HG02763 (cell line): ENCODE results near the gene KDM3A.
"Not testable (repeated sequence)": the region's sequence is repeated elsewhere in the genome, so short reads cannot be mapped to it uniquely, and the experiment has no call there.

Source experiments
- ATAC-seq: cut with Tn5 transposase; IDR thresholded peaks from one replicate; pipeline ENCODE4 v1.9.1; 2021; ENCODE audit warnings: mild to moderate bottlenecking, moderate library complexity; ENCODE audit not compliant: unreplicated experiment

KDM3A gene

DNA sequence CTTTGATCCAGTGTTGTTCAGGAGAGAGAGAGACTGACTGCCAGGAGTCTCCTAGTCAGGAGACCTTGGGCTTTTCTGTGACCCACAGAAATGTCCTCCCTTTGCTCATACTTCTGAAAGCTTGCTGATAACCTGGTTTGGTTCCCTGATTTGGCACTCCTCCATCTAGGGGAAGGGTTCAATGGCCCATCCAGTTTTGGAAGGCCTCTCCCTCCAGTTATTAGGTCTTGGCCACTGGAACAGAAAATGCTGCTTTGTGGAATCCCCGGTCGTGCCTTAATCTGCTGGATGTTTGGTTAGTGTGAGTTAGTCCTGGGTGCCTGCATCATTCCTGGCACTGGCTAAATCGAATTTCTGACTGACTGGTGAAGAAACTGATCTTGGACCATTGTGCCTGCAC, 35.7 kb downstream of the KDM3A start:
- no peak for ATAC-seq

DNA sequence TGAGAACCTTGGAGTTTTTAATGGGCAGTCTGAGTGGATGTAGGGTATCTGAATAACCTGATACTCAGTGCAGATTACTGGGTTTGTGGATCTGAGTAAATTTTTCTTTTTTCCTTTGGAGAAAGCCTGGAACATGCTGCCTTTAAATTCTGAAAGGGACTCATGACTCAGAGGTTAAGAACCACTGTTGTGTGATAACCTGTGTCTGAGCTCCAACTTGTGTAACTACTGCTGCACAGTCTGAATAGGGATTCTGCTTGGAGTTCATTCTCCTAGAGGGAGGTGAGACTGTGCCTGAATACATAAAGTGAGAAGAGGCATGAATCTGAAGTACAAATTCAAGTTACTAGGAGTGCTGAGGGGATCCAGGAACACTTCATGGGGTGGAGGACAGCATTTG, 36.2 kb downstream of the KDM3A start:
- ATAC-seq: no peak

DNA sequence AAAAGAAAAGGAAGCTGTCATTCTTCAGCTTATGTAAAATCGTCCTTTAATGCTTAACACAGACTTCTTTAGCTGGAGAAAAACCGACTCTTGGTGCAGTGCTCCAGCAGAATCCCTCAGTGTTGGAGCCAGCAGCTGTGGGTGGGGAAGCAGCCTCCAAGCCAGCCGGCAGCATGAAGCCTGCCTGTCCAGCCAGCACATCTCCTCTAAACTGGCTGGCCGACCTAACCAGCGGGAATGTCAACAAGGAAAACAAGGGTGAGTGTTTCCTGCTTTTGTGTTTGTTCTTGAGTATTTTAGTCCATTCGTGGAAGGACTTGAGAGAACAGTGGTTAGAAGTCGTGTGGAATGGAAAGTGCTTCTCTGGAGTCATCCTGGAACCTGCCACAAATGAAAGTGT, 38.9 kb downstream of the KDM3A start:
- ATAC-seq: no peak

DNA sequence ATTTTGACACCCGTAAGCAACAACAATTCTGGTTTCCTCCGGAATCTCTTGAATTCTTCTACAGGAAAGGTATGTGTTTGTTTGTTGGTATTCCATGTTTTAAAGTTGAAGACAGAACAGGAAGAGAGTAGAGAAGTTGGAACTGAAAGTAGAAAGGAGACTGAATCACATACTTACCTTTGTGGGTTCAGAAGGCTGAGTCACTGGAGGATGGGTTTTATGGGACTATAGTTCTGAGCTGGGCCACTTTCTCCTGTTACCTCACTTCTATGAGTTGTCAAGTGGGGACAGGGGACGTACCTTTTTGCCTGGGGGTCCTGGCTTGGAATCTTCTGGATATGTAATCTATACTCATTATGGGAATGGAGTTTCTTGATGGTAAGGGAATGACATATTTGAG, 40.9 kb downstream of the KDM3A start:
- no peak for ATAC-seq

DNA sequence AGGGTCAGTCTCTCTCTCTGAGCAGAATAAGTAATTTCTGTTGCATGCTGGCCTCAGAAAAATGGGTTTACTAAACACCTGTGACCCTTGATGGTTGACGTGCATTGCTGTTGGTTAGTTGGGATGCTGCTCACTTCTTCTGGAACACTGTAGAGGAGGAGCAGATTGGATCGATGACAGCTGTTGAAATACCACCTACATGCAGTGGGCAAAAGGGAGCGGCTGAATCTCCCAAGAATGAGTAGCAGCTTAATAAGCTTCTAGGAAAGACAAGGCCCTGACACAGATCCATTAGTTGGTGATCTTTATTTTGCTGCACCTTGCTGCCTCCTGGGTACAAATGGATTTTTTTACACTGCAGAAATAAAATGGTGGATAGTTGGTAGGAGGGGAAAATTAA, 43.2 kb downstream of the KDM3A start:
- no peak for ATAC-seq

DNA sequence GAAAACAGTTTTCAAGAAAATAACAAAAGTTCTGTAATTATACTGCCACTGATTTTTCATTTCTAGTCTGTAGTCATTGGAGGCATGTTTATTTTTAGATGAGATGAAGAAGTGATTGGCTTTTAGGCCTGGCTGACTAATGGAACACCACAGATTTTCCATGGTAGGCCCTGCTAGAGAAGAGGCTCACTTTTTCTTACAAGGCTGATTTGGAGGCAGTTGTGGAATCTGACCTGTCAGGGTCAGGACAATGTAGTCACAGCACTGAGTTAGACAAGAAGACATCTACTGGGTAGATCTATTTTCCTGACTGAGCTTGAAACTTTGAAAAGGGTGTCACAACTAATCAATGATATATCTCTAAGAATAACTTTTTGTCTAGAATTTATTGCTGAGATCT, 43.9 kb downstream of the KDM3A start:
- ATAC-seq: no peak

DNA sequence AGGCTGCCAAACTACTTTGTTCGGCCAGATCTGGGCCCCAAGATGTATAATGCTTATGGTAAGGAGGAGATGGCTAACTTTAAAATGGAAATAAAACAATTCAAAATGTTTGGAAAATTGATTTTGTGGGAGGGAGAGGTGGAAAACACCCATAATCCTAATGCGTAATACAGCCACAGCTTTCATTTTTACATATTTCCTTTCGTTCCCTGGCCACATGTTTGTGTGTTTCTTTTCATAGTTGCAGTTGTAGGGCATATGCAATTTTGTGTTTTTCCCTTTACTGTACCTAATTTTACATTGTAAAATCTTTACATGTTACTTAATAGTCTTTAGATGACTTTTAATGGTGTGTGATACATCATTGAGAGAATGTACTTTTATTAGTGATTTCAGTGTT, 44.6 kb downstream of the KDM3A start:
- no peak for ATAC-seq

DNA sequence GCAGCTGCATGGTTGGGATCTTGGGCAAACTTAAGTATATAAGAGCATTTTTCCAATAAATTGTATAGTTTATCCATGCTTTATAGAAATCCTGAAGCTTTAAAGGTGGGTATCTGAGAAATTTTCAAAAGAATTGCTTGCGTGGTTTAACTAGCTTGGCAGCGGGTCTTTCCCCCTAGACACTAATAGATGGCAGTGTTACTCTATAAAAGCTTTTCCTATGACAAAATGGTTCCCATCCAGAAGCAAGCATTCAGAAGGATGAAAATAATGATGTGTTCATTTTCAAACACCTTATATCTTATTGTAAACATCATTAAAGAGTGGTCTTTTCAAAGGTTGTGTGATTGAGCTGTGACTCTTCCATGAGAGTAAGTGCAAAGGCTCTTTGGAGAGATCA, 45.9 kb downstream of the KDM3A start:
- no peak for ATAC-seq

DNA sequence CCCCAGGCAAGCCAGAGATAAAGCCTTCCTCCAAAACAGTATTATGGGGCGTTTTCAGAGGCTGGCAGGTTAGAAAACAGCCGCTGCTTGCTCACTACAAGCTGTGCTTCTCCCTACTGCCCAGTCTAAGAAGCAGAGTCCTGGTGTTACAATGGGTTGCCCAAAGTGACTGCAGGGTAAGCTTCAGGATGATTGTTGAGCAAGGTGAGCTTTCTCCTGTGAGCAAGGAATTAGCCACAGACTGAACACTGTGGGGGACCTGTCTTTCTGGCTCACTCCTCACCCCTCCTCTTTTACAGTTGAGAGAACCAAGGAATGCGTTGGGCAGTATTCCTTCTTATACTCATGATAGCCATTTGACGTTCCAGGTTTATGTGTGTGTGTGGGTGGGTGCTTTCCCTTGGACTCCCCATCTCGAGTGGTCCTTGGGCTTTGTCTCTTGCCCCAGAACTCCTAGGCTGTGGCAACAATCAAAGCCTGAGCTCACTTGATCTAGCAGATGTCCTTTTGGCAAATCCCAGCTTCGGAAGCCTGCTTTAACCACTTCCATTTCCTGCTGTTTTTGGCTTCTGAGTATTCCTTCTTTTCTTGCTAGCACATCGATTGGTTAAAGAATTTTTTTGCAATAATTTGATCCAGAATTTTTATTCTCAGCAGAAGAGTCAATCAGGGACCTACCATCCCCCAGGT, 47.5 kb downstream of the KDM3A start:
- ATAC-seq: no peak

DNA sequence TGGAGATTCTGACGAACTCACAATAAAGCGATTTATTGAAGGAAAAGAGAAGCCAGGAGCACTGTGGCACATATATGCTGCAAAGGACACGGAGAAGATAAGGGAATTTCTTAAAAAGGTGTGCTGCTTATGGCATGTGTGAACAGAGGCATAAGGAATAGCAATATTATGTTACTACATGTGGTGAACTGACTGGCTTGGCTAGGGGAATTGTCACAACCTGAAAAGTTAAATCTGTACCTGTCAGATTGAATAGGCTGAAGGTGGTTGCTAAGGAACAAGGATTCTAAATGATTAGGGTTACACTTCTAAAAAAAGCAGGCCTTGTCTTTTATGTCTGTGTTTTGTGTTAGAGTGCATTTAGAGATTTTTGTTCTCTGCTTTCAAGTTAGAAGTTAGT, 48.4 kb downstream of the KDM3A start:
- ATAC-seq: no peak

DNA sequence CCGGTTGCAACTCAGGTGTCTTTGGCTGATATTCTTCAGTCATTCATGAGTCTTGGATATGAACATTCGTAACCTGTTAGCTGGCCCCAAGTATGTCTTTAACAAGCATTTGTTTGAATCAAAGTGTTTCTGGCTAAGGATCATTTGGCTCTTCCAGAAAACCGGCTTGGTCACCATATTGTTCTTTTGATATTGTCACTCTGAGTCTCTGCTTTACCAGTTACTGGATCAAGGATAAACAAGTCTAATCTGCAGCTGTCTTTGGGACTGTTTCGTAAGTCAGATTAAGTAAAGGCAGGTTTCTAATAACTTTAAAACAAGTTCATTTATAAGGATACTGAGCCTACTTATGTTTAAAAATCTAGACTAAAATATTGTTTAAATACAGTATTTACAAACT, 49.1 kb downstream of the KDM3A start:
- no peak for ATAC-seq

DNA sequence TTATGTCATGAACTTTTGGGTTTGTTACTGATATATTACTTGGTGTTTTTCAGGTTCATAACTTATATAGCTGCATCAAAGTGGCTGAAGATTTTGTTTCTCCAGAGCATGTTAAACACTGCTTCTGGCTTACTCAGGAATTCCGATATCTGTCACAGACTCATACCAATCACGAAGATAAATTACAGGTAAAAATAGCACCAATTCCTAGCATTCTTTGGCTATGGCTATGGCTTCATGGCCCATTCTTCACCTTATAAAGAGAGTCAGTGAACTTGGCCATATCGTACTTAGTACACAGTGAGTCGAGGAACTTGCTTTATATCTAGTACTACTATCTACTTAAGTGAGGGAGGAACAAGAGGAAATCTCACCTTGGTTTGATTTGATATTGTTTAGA, 49.9 kb downstream of the KDM3A start:
- no peak for ATAC-seq

DNA sequence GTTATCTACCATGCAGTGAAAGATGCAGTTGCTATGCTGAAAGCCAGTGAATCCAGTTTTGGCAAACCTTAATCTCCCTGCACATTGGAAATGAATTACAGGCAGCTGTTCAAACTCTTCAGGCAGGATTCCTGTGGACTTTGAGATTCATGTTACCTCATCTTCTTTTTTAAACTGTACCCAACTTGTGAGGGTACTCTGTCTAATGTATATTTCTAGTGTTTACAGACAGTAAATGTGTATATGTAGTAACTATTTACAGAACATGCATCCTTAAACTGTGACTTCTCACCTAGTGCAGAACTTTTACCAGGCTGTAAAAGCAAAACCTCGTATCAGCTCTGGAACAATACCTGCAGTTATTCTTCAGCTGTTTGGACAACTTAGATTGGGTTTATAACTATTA, 50.9 kb downstream of the KDM3A start:
- ATAC-seq: no peak

DNA sequence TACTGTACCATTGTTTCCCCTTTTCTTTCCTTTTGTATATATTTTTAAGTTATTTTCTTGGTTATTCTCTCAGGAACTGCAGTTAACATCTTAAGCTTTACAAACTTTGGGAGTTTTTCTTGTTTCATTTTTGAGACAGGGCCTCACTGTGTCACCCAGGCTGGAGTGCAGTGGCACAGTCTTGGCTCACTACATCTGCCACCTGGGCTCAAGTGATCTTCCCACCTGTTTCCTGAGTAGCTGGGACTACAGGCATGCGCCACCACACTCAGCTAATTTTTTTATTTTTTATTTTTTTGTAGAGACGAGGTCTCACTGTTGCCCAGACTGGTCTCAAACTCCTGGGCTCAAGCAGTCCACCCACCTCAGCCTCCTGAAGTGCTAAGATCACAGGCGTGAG, 55.2 kb downstream of the KDM3A start:
- ATAC-seq: not testable (repeated sequence)

DNA sequence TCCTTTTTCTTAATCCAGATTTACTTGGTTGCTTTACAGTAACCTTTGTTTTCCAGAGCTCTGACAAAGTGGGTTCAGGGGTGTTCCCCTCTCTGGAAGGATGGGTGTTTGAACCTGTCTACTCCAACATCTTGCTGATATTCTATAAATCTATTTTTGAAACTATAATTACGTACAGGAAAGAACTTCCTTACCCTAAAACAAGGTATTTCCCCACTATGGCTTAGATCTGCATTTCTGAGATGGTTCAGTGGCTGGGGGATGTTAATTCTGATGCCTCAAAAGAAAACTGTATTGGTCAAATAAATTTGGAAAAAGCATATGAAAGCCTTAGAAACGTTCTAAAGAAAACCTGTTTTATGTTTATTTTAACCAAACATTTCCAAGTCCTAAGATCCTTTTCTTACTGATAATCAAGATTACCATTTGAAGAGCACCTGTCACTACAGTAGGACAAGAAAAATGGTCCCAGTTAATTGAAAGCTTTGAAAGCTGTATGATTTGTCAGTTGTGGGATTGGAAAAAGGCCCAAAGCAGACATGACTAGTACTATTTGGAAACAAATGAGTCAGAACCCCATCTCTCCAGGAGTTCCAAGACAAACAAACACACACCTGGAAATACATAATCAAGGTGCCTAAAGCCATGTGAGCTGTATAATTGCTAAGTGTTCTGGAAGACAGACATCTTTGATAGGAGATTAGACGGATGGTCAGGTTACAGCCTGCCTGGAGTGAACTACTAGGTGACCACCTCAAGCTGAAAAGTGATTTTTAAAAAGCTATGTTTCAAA, 57.5 kb downstream of the KDM3A start:
- ATAC-seq: no peak

DNA sequence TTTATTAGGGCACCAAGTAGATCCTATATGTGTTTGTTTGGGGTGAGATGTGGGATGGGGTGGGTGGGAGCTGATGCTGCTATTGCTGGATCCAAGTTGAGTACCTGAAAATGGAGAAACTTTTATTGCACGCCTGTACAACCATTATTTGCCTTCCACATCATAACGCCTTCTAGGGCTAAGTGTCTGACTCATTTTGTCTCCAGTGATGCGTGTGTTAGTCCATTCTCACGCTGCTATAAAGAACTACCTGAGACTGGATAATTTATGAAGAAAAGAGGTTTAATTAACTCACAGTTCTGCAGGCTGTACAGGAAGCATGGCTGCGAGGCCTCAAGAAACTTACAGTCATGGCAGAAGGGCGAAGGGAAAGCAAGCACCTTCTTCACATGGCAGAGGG, 58.2 kb downstream of the KDM3A start:
- ATAC-seq: no peak

DNA sequence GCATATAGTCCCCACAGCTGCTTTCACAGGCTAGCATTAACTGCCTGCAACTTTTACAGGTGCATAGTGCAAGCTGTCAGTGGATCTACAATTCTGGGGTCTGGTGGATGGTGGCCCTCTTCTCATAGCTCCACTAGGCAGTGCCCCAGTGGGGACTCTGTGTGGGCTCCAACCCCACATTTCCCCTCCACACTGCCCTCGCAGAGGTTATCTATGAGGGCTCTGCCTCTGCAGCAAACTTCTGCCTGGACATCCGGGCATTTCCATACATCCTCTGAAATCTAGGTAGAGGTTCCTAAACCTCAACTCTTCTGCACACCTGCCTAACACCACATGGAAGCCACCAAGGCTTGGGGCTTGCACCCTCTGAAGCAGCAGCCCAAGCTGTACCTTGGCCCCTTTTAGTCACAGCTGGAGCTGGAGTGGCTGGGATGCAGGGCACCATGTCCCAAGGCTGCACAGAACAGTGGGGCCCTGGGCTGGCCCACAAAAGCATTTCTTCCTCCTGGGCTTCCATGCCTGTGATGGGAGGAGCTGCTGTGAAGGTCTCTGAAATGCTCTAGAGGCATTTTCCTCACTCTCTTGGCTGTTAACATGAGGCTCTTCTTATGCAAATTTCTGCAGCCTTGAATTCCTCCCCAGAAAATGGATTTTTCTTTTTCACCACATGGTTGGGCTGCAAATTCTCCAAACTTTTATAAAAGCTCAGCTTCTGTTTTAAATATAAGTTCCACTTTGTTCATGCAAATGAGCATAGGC, 59.3 kb downstream of the KDM3A start:
- ATAC-seq: no peak

DNA sequence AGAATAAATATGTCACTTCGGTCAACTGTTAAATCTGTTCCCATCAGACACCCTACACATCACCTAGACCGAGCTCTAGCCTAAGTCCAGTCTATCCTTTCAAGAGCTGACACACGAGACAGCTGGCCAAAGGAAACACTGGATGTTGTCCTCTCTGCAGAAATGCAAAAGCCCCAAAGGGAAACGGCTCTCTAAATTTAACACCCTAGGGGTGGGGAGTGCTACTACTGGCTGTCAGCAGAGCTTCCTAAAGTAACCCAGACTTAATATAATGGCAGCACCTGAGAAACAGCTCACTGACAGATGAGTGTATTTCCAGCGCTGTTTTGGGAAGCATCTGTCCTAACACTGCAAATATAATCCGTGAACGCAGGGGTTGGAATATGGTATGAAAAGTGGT, 66.4 kb downstream of the KDM3A start:
- ATAC-seq: no peak

DNA sequence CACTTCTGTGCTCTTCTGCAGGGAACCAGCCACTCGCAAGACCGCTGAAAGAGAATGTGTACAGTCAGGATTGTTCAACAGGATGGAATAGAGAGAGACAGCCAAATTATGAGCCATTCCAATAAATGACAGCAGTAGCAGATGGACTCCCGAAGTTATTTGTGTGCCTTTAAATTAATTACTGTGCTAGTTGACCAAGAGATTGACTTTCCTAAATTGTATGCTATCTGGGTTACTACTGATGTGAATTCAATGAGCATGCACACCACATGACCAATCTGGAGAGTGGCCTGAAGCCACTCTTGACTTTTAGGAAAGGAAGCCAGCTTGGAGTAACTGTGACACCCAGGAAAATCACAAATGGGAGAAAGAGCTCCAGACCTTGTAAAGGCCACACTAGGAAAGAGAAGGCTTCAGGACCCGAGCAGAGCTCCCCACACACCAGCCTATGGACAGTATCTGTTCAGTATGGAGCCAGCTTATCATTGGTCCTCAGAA, 69.3 kb downstream of the KDM3A start:
- ATAC-seq: no peak

DNA sequence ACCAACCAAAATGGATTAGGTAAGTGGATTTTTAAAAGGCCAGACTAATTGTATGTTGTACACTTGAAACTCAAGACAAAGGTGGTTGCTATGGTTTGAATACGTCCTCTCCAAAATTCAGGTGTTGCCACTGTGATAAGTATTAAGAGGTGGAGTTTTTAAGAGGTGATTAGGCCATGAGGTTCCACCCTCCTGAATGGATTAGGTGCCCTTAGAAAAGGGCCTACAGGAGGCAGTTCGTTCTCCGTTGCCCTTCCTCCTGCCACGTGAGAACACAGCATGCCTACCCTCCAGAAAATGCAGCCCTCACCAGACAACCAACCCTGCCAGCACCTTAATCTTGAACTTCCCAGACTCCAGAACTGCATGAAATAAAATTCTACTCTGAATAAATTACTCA, 70.9 kb downstream of the KDM3A start:
- ATAC-seq: no peak

DNA sequence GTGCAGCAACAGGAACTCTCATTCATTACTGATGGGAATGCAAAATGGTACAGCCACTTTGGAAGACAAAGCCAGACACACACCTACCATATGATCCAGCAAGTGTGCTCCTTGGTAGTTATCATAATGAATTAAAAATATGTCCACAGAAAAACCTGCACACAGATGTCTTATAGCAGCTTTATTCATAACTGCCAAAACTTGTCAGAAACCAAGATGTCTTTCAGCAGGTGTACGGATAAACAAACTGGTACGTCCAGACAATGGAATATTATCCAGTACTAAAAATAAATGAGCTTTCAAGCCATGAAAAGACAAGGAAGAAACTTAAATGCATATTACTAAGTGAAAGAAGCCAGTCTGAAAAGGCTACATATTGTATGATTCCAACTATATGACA, 71.7 kb downstream of the KDM3A start:
- no peak for ATAC-seq
